ENCODE measurements around the gene COQ10B. TPM values are rescaled to one million over a fixed set of nuclear protein-coding genes. Genes with fewer than 3 reads are reported as not detected.

The COQ10B gene
- total RNA-seq, 4 donors from 2014 or later: 23.8 to 34.1 (median 28.5) TPM

DNA sequence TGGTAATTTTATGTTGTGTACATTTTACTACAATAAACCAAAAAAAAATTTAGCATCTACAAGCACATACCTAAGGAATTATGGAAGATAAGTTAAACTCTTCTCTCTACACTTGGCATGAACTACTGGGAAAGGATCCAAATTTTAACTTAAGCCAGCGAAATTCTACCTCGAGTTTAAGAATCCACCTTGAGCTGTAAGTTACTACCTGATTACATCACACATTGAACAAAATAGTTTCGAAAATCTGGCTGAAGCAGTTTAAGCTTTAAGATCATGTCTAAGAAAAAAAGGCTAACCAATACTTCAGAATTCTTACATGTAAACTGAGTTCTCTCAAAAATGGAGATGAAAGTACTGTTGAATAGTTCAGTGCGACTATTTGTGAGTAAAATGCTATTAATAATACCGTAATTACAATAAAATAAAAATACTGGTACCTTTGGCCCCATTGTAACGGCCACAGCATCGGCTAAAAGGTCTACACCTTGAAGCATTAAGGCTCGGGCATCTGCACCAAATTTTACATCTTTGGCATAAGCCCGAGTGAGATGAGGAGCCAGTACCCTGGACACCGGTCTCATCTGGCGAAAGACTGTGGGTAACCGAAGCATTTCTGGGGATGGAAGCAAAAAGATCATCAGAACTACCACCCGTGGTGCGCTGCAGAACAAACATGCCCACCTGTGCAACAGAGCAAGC is 45.0 kb downstream of the COQ10B start:
- Histone ChIP-seq H3K4me1 (peaks cover 0 to 14% of the 10 kb centered on the region in 2 donors), H3K27me3 (no peaks in the 10 kb centered on the region), H3K27ac (peak overlapping the region; percentile 97 to 99), H3K4me3 (peak overlapping the region; percentile 80 to 90), H3K36me3 (no peaks in the 10 kb centered on the region), H3K9me3 (no peaks in the 10 kb centered on the region)
- TF ChIP-seq, protein P1, sequence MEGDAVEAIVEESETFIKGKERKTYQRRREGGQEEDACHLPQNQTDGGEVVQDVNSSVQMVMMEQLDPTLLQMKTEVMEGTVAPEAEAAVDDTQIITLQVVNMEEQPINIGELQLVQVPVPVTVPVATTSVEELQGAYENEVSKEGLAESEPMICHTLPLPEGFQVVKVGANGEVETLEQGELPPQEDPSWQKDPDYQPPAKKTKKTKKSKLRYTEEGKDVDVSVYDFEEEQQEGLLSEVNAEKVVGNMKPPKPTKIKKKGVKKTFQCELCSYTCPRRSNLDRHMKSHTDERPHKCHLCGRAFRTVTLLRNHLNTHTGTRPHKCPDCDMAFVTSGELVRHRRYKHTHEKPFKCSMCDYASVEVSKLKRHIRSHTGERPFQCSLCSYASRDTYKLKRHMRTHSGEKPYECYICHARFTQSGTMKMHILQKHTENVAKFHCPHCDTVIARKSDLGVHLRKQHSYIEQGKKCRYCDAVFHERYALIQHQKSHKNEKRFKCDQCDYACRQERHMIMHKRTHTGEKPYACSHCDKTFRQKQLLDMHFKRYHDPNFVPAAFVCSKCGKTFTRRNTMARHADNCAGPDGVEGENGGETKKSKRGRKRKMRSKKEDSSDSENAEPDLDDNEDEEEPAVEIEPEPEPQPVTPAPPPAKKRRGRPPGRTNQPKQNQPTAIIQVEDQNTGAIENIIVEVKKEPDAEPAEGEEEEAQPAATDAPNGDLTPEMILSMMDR (IDR thresholded peaks at IDR 0.05): no peak
- TF ChIP-seq POLR2A (IDR thresholded peaks at IDR 0.05): no peak
- DNase-seq: no peak
- intact Hi-C loops (cut with DNase I; ENCODE audit: low total_unique reads): loop anchor here (10.0 kb wide), 1 partner anchor 64 kb away; the partner anchor contains the start of gene SF3B1

DNA sequence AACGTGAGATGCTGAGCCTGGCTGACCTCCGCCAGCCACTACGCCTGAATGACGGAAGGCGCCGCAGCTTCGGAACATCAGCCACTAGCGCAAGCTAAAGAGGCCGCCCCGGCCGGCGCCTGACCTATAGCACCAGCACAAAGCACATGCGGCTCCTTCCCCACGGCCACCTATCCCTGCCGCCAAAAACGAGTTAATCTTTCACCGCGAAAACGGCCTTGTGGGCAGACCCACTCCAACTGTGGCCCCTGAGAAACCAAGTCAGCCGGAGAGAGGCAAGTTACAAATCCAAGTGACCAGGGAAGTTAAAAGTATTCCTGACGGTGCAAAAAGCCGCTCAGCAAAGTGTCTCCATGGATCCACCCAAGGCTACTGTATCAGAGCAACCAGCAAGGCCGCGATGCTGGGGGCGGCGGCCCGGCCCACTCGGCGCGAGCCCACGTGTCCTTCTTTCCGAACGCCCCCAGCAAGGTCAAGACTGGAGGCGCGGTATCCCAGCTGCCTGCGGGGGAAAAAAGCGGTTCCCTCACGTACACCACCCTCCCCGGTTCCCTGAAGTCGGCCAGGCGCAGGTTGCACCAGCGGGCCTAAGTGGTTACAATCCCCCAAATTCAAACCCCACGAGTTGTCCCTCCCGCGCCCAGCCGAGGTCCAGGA is 45.7 kb downstream of the COQ10B start:
- peak overlapping the region; percentile 80 to 90 for H3K4me3 ChIP-seq
- peak; percentile 40 for DNase-seq
- H3K9me3 ChIP-seq: no peaks in the 10 kb centered on the region
- H3K4me1 ChIP-seq: peaks cover 0 to 14% of the 10 kb centered on the region in 2 donors
- peak overlapping the region; percentile 97 to 99 for H3K27ac ChIP-seq
- TF ChIP-seq, protein P1 (IDR thresholded peaks at IDR 0.05): no peak
- TF ChIP-seq POLR2A (IDR thresholded peaks at IDR 0.05): peak in 1 of 2 donors; percentile 22
- H3K36me3 ChIP-seq: no peaks in the 10 kb centered on the region
- intact Hi-C loops (cut with DNase I; ENCODE audit: low total_unique reads): loop anchor here (10.0 kb wide), 1 partner anchor 64 kb away; the partner anchor contains the start of gene SF3B1
- H3K27me3 ChIP-seq: no peaks in the 10 kb centered on the region

DNA sequence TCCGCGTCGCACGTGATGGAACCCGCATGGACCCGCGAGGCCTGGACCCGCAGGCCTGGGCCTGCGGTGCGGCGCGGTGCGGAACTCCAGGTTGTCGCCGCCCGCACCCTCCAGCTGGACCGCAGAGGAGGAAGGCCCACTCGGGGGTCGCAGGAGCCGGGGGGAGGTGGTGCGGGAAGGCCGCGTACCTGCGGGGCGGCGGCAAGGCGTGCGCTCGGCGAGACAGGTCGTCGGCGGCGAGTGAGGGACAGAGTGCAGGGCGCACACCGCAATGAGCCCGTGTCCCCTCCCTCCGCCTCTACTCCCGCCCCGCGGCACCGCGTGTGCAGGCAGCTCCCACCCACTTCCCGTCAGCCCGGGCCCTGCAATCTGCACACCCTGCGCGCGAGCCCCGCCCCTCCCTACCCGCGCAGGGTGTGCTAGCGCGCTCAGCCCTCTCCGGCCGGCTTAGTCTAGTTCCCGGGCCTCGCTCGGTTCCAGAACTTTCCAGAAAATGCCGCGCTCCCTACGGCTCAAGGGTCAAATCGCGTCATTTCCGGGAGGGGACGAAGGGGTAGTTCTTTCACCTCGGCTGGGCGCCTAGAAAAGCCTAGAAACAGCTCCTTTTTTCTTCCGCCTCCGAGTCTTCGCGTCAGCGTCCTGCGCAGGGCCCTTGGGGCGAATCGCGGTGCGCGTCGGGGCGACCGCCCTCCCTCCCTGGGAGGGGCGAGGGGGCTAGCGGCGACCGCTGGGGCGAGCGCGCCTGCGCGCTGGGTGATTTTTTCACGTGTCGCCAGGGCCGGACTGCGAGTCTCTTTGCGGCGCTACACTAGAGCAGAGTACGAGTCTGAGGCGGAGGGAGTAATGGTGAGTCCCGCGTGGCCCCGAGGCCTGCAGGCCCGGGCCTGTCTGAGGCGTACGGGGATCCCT is 46.5 kb downstream of the COQ10B start, which contains the start of the genes HSPD1 and HSPE1:
Gene HSPD1, minus strand, starts transcription at position 247 of the 909 bp plus-strand sequence. CDS start 992 bp downstream, outside the sequence.
Gene HSPE1, plus strand, starts transcription at position 786 of the 909 bp plus-strand sequence. Its CDS starts 58 bp downstream, at position 844.
- no peaks in the 10 kb centered on the region for H3K27me3 ChIP-seq
- intact Hi-C loops (cut with DNase I; ENCODE audit: low total_unique reads): loop anchor here (10.0 kb wide), 1 partner anchor 65 kb away; the partner anchor contains the start of gene SF3B1
- H3K4me1 ChIP-seq: peaks cover 0 to 14% of the 10 kb centered on the region in 2 donors
- peak within 1 kb of the TSS; percentile 97 to 99 for H3K27ac ChIP-seq
- no peaks in the 10 kb centered on the region for H3K36me3 ChIP-seq
- H3K4me3 ChIP-seq: peak within 1 kb of the TSS; percentile 80 to 90
- TF ChIP-seq POLR2A (IDR thresholded peaks at IDR 0.05): peak; percentile 93 to 96
- TF ChIP-seq, protein P1 (IDR thresholded peaks at IDR 0.05): peak in 3 of 4 experiments; percentile 50 to 71 (median 57)
- DNase-seq: peak; percentile 98 to 99
- H3K9me3 ChIP-seq: no peaks in the 10 kb centered on the region

DNA sequence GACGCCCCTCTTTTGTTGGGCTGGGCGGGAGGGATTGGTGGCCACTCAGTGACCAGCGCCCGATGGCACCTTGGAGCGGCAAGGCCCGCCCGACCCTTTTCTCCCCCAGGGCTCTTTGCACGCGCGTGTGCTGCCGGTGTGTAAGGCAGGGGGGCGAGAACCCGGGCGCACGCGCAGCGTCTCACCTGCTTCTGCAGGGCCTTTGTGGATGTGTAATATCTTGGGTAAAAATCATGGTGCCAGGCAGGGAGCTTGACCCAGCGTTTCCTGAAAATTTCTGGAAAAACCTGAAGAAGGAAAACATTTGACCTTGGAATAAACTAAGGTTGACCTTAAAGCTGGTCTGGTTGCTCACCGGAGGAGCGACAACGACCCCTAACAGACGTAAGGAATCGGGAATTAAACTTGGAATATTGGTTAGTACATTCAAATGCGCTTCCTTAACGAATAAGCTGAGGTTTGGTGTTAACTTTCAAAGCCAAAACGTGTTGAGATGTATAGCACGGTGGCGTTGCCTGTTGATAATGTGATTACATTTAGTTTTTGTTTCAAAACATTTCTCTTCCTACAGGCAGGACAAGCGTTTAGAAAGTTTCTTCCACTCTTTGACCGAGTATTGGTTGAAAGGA is 47.3 kb downstream of the COQ10B start:
- H3K36me3 ChIP-seq: no peaks in the 10 kb centered on the region

More for the DNA sequence above, 47.3 kb downstream of the COQ10B start:
- DNase-seq: no peak
- intact Hi-C loops (cut with DNase I; ENCODE audit: low total_unique reads): no loop called here
- Histone ChIP-seq H3K4me3 (peak overlapping the region; percentile 80 to 90), H3K9me3 (no peaks in the 10 kb centered on the region), H3K27me3 (no peaks in the 10 kb centered on the region), H3K27ac (peak overlapping the region; percentile 97 to 99), H3K4me1 (peaks cover 0 to 14% of the 10 kb centered on the region in 2 donors)
- TF ChIP-seq, protein P1 (IDR thresholded peaks at IDR 0.05): no peak
- no peak for TF ChIP-seq POLR2A (IDR thresholded peaks at IDR 0.05)
